K562 (cell line): ENCODE data around the gene PFKP. TPM values are rescaled to one million over a fixed set of nuclear protein-coding genes. Genes with fewer than 3 reads are reported as not detected.
A peak's percentile ranks its signal among the peaks of the same experiment; 100 is the strongest.

Source experiments
- ATAC-seq: fragments of 200-7000 bp; cut with Tn5 transposase; 3 replicates; pipeline ENCODE4 v1.9.1; 2020; ENCODE audit warnings: moderate library complexity
- BruUV-seq: library from RNA; stranded (reverse); fragments of 400-500 nt; replicated peaks from 2 replicates; lab custom pipeline; 2021; lab: Mats Ljungman, UMichigan
- CTCF ChIA-PET: fragments of 300-600 bp; formaldehyde crosslinking; extraction: SDS; loops from one replicate; lab custom pipeline; 2021; ENCODE audit warnings: low intra/inter-chr PET ratio; lab: Yijun Ruan, JAX
- POLR2A ChIA-PET: fragments of 300-600, 350-650 bp; sonication (Branson Sonifier 250); formaldehyde crosslinking; extraction: SDS; loops from one replicate; lab custom pipeline; 2021; ENCODE audit warnings: antibody characterized with exemption, inconsistent platforms; lab: Yijun Ruan, JAX
- DNase-seq, 4 experiments: peaks; one replicate each; pipeline versions ENCODE4 v3.0.0 to v3.0.0-alpha.2; 2011 to 2018; ENCODE audit warnings: low spot score in 3 of 4, mixed read lengths in 3 of 4; ENCODE audit errors: extremely low read depth in 1 of 4
- FAIRE-seq: peaks from 2 replicates; lab custom pipeline; 2011; peaks lifted over from hg19 to GRCh38; lab: Jason Lieb, UNC
- H2AFZ ChIP-seq: 2 replicates; pipeline ENCODE4 v1.6.0; 2011; ENCODE audit warnings: low read depth, low read length, control low read depth, inconsistent platforms
- H3K27ac ChIP-seq: fragments of 200-600 bp; 3 replicates; pipeline ENCODE4 v1.8.0; 2011; ENCODE audit warnings: low read depth, mild to moderate bottlenecking, control low read depth, inconsistent platforms, low read length, moderate library complexity, mixed read lengths; ENCODE audit errors: extremely low read depth
- H3K27me3 ChIP-seq, 2 experiments: fragments of 300-600 bp in 1 of 2; 2 replicates in 1 of 2; 3 replicates in 1 of 2; pipeline versions ENCODE4 v1.6.0 to v1.8.0; 2011; ENCODE audit warnings: inconsistent platforms in 2 of 2, low read length in 2 of 2, mild to moderate bottlenecking in 1 of 2, mixed read lengths in 1 of 2, moderate library complexity in 1 of 2; ENCODE audit not compliant: control insufficient read depth in 2 of 2, insufficient read depth in 2 of 2
- H3K36me3 ChIP-seq: fragments of 300-600 bp; 3 replicates; pipeline ENCODE4 v1.8.0; 2011; ENCODE audit warnings: mild to moderate bottlenecking, low read length, inconsistent platforms; ENCODE audit not compliant: control insufficient read depth, insufficient read depth
- H3K4me1 ChIP-seq, 2 experiments: fragments of 200-600 bp in 1 of 2; replicated peaks in 1 of 2; 2 replicates in 1 of 2; 3 replicates in 1 of 2; pipeline versions ENCODE4 v1.5.1 to v1.8.0; 2011; ENCODE audit warnings: inconsistent platforms in 2 of 2, low read length in 2 of 2, mild to moderate bottlenecking in 1 of 2, mixed read lengths in 1 of 2, moderate library complexity in 1 of 2; ENCODE audit not compliant: control insufficient read depth in 2 of 2, insufficient read depth in 2 of 2
- H3K4me2 ChIP-seq: 2 replicates; pipeline ENCODE4 v1.6.1; 2011; ENCODE audit warnings: low read length, control low read depth, inconsistent platforms, mixed read lengths; ENCODE audit not compliant: insufficient read depth
- H3K4me3 ChIP-seq: fragments of 200-600 bp; sonication (generic), shearing (Covaris generic); 2 replicates; pipeline ENCODE4 v1.5.1; 2016; ENCODE audit warnings: control low read depth, inconsistent platforms
- H3K79me2 ChIP-seq: fragments of 200-600 bp; 3 replicates; pipeline ENCODE4 v1.8.0; 2011; ENCODE audit warnings: low read length, inconsistent platforms; ENCODE audit not compliant: control insufficient read depth, insufficient read depth
- H3K9ac ChIP-seq, 2 experiments: 2 replicates each; pipeline versions ENCODE4 v1.6.0 to v1.6.1; 2011; ENCODE audit warnings: low read depth in 2 of 2, low read length in 2 of 2, control low read depth in 1 of 2, inconsistent platforms in 1 of 2, mild to moderate bottlenecking in 1 of 2, mixed read lengths in 1 of 2; ENCODE audit not compliant: insufficient read depth in 1 of 2
- H3K9me1 ChIP-seq: one replicate; pipeline ENCODE4 v1.6.0; 2011; ENCODE audit warnings: inconsistent platforms, mild to moderate bottlenecking, low read length, moderate library complexity; ENCODE audit not compliant: control insufficient read depth, insufficient read depth
- H3K9me3 ChIP-seq: replicated peaks from 2 replicates; pipeline ENCODE4 v1.5.1; 2011; ENCODE audit warnings: low read depth, low read length, inconsistent platforms; ENCODE audit not compliant: control insufficient read depth, insufficient read depth
- H4K20me1 ChIP-seq: replicated peaks from 2 replicates; pipeline ENCODE4 v1.6.1; 2011; ENCODE audit warnings: low read length, inconsistent platforms, mixed read lengths; ENCODE audit not compliant: control insufficient read depth, insufficient read depth
- CBFA2T3 ChIP-seq: fragments of 450-650 bp; IDR thresholded peaks from 2 replicates; pipeline ENCODE4 v1.6.1; 2017
- CLOCK ChIP-seq: fragments of 250-450 bp; sonication (Bioruptor Pico); IDR thresholded peaks from 2 replicates; pipeline ENCODE4 v1.4.0; 2020; ENCODE audit warnings: mild to moderate bottlenecking, moderate library complexity, borderline replicate concordance
- HNRNPH1 ChIP-seq: fragments of 200-400 bp; formaldehyde crosslinking; optimal IDR thresholded peaks from 2 replicates; pipeline ENCODE3; 2017; ENCODE audit warnings: low read depth, mild to moderate bottlenecking, low read length, moderate library complexity
- NR1H2 ChIP-seq: sonication (generic); formaldehyde crosslinking; IDR thresholded peaks from 2 replicates; pipeline ENCODE4 v1.4.0; 2020; ENCODE audit warnings: mild to moderate bottlenecking, missing genetic modification reagents
- RBM17 ChIP-seq: fragments of 200-400 bp; formaldehyde crosslinking; IDR thresholded peaks from 2 replicates; pipeline ENCODE4 v1.6.1; 2017; ENCODE audit warnings: low read depth, mild to moderate bottlenecking, low read length, borderline replicate concordance
- SIN3A ChIP-seq, 2 experiments: fragments of 150-350 bp in 1 of 2; IDR thresholded peaks; 2 replicates each; pipeline ENCODE4 v1.6.1; 2011 to 2016; ENCODE audit warnings: borderline replicate concordance in 2 of 2, low read depth in 2 of 2, low read length in 2 of 2, mild to moderate bottlenecking in 2 of 2, moderate library complexity in 2 of 2; ENCODE audit not compliant: control insufficient read depth in 1 of 2
- SNRNP70 ChIP-seq: fragments of 200-400 bp; formaldehyde crosslinking; optimal IDR thresholded peaks from 2 replicates; pipeline ENCODE3; 2017; ENCODE audit warnings: low read depth, low read length
- SP1 ChIP-seq: sonication (generic); formaldehyde crosslinking; IDR thresholded peaks from 2 replicates; pipeline ENCODE4 v1.8.1; 2022; ENCODE audit warnings: mild to moderate bottlenecking, missing genetic modification reagents
- ZBTB9 ChIP-seq: fragments of 450-650 bp; formaldehyde crosslinking; IDR thresholded peaks from 2 replicates; pipeline ENCODE4 v1.4.0; 2020; ENCODE audit warnings: mild to moderate bottlenecking, moderate library complexity
- ZEB2 ChIP-seq: fragments of 450-650 bp; IDR thresholded peaks from 2 replicates; pipeline ENCODE4 v1.6.1; 2016
- ZFP36 ChIP-seq: fragments of 150-350 bp; IDR thresholded peaks from 2 replicates; pipeline ENCODE4 v1.6.1; 2018; ENCODE audit warnings: low read length, low read depth; ENCODE audit not compliant: partially characterized antibody
- ZFX ChIP-seq: sonication (generic); formaldehyde crosslinking; IDR thresholded peaks from 2 replicates; pipeline ENCODE4 v1.8.0; 2022; ENCODE audit warnings: mild to moderate bottlenecking, missing genetic modification reagents, moderate library complexity
- ZNF639 ChIP-seq, 2 experiments: fragments of 200-800 bp in 1 of 2; sonication (Bioruptor generic) in 1 of 2; sonication (generic) in 1 of 2; formaldehyde crosslinking in 1 of 2; IDR thresholded peaks in 1 of 2; conservative IDR thresholded peaks in 1 of 2; 2 replicates each; pipeline versions ENCODE4 v1.5.0 to v1.6.1; 2016 to 2020; ENCODE audit warnings: missing compliant biosample characterization in 1 of 2, missing genetic modification characterization in 1 of 2, missing genetic modification reagents in 1 of 2
- WGBS: fragments of 100-300 bp; shearing (Covaris generic); methylation state at CpG from one replicate; pipeline ENCODE4 v1.1.6; 2016; ENCODE audit warnings: low coverage, mixed read lengths; ENCODE audit not compliant: insufficient coverage; ENCODE audit errors: missing lambda C conversion rate; 5-methylcytosine and 5-hydroxymethylcytosine counted together
- in situ Hi-C: fragments of 300-500 bp; cut with MboI; formaldehyde crosslinking; loops from 4 replicates; pipeline ENCODE4 v1.15.0; 2018; ENCODE audit warnings: inconsistent platforms, mixed read lengths
- intact Hi-C: fragments of 100-400 bp; cut with micrococcal nuclease; formaldehyde crosslinking; loops from 2 replicates; pipeline ENCODE4 v1.14.2; 2022
- polyA plus RNA-seq, 8 experiments: library from polyadenylated mRNA; depleted of rRNA in 4 of 8; stranded (reverse) in 5 of 8; unstranded in 3 of 8; fragments of >200 nt; fragmentation: Nextera tagmentation in 2 of 8; fragmentation: Illumina TruSeq in 1 of 8; extraction: Ambion mirVana in 2 of 8; extraction: Trizol in 1 of 8; gene quantifications; 2 replicates each; pipeline versions ENCODE4 v1.2.1 to v1.2.3, GENCODE V29; 2011 to 2014; ENCODE audit warnings: inconsistent platforms in 1 of 8, missing spikeins in 1 of 8
- total RNA-seq, 7 experiments: library from RNA; depleted of rRNA in 6 of 7; stranded (reverse); fragments of >200 nt in 6 of 7; fragmentation: Illumina TruSeq in 2 of 7; extraction: Trizol in 2 of 7; gene quantifications; 2 replicates each; pipeline versions ENCODE4 v1.2.1 to v1.2.3, GENCODE V29; 2011 to 2021; ENCODE audit warnings: low replicate concordance in 1 of 7

The PFKP gene
- total and polyA plus RNA-seq, 9 of the 15 experiments (the other 6 are each of a cell fraction or from before 2014, with no cell fraction given): 23.5 to 116 (median 62.1) TPM

GRCh38 chr10:3045471-3046209, 21.7 kb upstream of the PFKP start (continued):
- TF ChIP-seq CLOCK (no peak), ZFP36 (peak; percentile 38)

DNA sequence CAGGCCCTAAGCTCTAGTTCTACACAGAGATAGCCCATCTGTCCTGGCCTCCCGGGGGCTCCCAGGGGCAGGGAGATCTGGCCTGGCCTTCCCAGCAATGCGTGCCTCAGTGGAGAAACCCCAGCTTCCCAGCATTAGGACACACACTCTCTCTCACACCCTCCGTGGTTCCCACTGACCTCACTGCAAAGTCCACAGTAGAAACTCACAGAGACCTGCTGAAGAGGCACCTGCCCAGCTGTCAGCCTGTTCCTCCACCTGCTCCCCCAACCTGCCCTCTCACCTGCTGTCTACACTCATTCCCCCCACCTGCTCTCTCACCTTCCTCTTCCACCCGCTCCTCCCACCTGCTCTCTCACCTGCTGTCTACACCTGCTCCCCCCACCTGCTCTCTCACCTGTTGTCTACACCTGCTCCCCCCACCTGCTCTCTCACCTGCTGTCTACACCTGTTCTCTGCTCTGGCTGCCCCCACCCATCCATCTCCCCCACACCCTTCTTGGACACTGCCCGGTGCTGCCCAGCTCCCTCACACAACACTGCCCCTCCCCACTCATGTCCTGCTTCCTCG, 21.1 kb upstream of the PFKP start:
- no peaks in the 10 kb centered on the region for H4K20me1 ChIP-seq
- no peaks in the 10 kb centered on the region; a peak in 1 of 5 replicates for H3K27me3 ChIP-seq
- peaks cover 12 to 21% of the 10 kb centered on the region in 2 experiments for H3K4me1 ChIP-seq
- ChIA-PET CTCF (interaction anchor here (1.3 kb wide), 1 partner anchor 118 kb away, joined by 3 read pairs; no protein-coding TSS in a partner anchor), POLR2A (interaction anchor here (0.5 to 0.7 kb wide), 2 partner anchors 110 to 954 kb away, joined by 4 read pairs; no protein-coding TSS in a partner anchor)
- no peaks in the 10 kb centered on the region for H3K79me2 ChIP-seq
- H3K9ac ChIP-seq: peak overlapping the region; percentile 26 to 37; a peak in 3 of 4 replicates
- peak overlapping the region; percentile 60 for H3K4me2 ChIP-seq
- H3K36me3 ChIP-seq: no peaks in the 10 kb centered on the region
- no peak for FAIRE-seq
- 34% methylated on average over 5 of the region's 6 CpGs for whole genome bisulfite sequencing
- H3K9me1 ChIP-seq: no peaks in the 10 kb centered on the region
- intact Hi-C loops: no loop called here
- H3K4me3 ChIP-seq: no peak overlapping the region
- BruUV-seq: no TSS peak
- in situ Hi-C loops: loop anchor here (5.0 kb wide), 1 partner anchor 119 kb away; no protein-coding TSS in a partner anchor
- H3K9me3 ChIP-seq: no peaks in the 10 kb centered on the region
- no peak for DNase-seq
- H2AFZ ChIP-seq: peak overlapping the region; percentile 88
- ATAC-seq: no peak
- peak overlapping the region; percentile 59; the same call in 2 of the 3 replicates for H3K27ac ChIP-seq
- TF ChIP-seq ZFX (CRISPR knock-in tag) (peak; percentile 30; the same call in 1 of the 2 replicates), CBFA2T3 (0 out of 2 replicates have a peak, but pooled peaks have one; percentile 3), SP1 (CRISPR knock-in tag) (no peak), HNRNPH1 (no peak), SIN3A (IDR thresholded peaks at IDR 0.05; ENCODE audit: borderline replicate concordance in 2 of 2, control insufficient read depth in 1 of 2, low read depth in 2 of 2, low read length in 2 of 2) (no peak), ZNF639 (CRISPR knock-in tag; conservative IDR thresholded peaks at IDR 0.05 in 1 of 2, IDR thresholded peaks at IDR 0.05 in 1 of 2) (0 out of 4 replicates have a peak, but pooled peaks of 1 of the 2 experiments have one; percentile 4), RBM17 (no peak), NR1H2 (no peak), ZBTB9 (CRISPR knock-in tag) (0 out of 2 replicates have a peak, but pooled peaks have one; percentile 13), ZEB2 (peak; percentile 62), SNRNP70 (no peak)
